Osteocyte (in vitro differentiated cells): ENCODE data around the gene CLDN15. TPM values are rescaled to one million over a fixed set of nuclear protein-coding genes. Genes with fewer than 3 reads are reported as not detected.

Experiments
- DNase-seq: peaks from one replicate; pipeline ENCODE4 v3.0.0; 2021; ENCODE audit warnings: mixed read lengths; ENCODE audit not compliant: unreplicated experiment; ENCODE audit errors: extremely low spot score
- H3K27ac Mint-ChIP-seq: one replicate; pipeline ENCODE4 v1.8.0; 2021; ENCODE audit warnings: mild to moderate bottlenecking, mixed read lengths; ENCODE audit not compliant: unreplicated experiment
- H3K27me3 Mint-ChIP-seq: one replicate; pipeline ENCODE4 v1.8.0; 2021; ENCODE audit warnings: mixed read lengths; ENCODE audit not compliant: unreplicated experiment
- H3K36me3 Mint-ChIP-seq: one replicate; pipeline ENCODE4 v1.8.0; 2021; ENCODE audit warnings: mixed read lengths; ENCODE audit not compliant: unreplicated experiment
- H3K4me1 Mint-ChIP-seq: one replicate; pipeline ENCODE4 v1.8.0; 2021; ENCODE audit warnings: mixed read lengths; ENCODE audit not compliant: unreplicated experiment
- H3K4me3 Mint-ChIP-seq: one replicate; pipeline ENCODE4 v1.8.0; 2021; ENCODE audit warnings: mild to moderate bottlenecking, moderate library complexity, mixed read lengths; ENCODE audit not compliant: unreplicated experiment
- H3K9me3 Mint-ChIP-seq: one replicate; pipeline ENCODE4 v1.8.0; 2021; ENCODE audit warnings: mixed read lengths; ENCODE audit not compliant: unreplicated experiment
- CTCF ChIP-seq: fragments of 200-600 bp; sonication (generic); IDR thresholded peaks from 2 replicates; pipeline ENCODE4 v1.5.0; 2021; ENCODE audit warnings: antibody characterized with exemption, mild to moderate bottlenecking, moderate library complexity
- total RNA-seq: library from RNA; stranded (reverse); gene quantifications from 2 replicates; pipeline ENCODE4 v1.2.1, GENCODE V29; 2021

CLDN15 gene
- total RNA-seq, 1 donor from 2014 or later: 11.4 TPM

- H3K27ac Mint-ChIP-seq: peak overlapping the region; percentile 97
- DNase-seq: no peak
- H3K4me1 Mint-ChIP-seq: peaks cover 18% of the 10 kb centered on the region
- no peaks in the 10 kb centered on the region for H3K9me3 Mint-ChIP-seq
- H3K27me3 Mint-ChIP-seq: no peaks in the 10 kb centered on the region
- no peak for TF ChIP-seq CTCF
- peak overlapping the region; percentile 98 for H3K4me3 Mint-ChIP-seq
- H3K36me3 Mint-ChIP-seq: peaks cover 12% of the 10 kb centered on the region
These were observed 6.2 kb upstream of the CLDN15 start for GRCh38 chr7:101243646-101244374.

GRCh38 chr7:101241443-101242349, 4.1 kb upstream of the CLDN15 start:
- Mint-ChIP-seq H3K27me3 (no peaks in the 10 kb centered on the region), H3K4me1 (peaks cover 18% of the 10 kb centered on the region), H3K36me3 (peaks cover 8% of the 10 kb centered on the region), H3K27ac (no peak overlapping the region), H3K4me3 (no peak overlapping the region), H3K9me3 (no peaks in the 10 kb centered on the region)
- DNase-seq: no peak
- no peak for TF ChIP-seq CTCF

- Mint-ChIP-seq H3K36me3 (peaks cover 11% of the 10 kb centered on the region), H3K27me3 (no peaks in the 10 kb centered on the region), H3K27ac (no peak overlapping the region), H3K4me1 (peaks cover 18% of the 10 kb centered on the region), H3K9me3 (no peaks in the 10 kb centered on the region), H3K4me3 (no peak overlapping the region)
- DNase-seq: no peak
- TF ChIP-seq CTCF: no peak
These were observed 3.4 kb upstream of the CLDN15 start for GRCh38 chr7:101241015-101241363.

- H3K9me3 Mint-ChIP-seq: no peaks in the 10 kb centered on the region
- peaks cover 16% of the 10 kb centered on the region for H3K4me1 Mint-ChIP-seq
- no peak for TF ChIP-seq CTCF
- H3K36me3 Mint-ChIP-seq: peaks cover 11% of the 10 kb centered on the region
- no peak overlapping the region for H3K27ac Mint-ChIP-seq
- no peak overlapping the region for H3K4me3 Mint-ChIP-seq
- no peak for DNase-seq
- H3K27me3 Mint-ChIP-seq: no peaks in the 10 kb centered on the region
These were observed 2.8 kb upstream of the CLDN15 start for GRCh38 chr7:101240226-101241014.

- Mint-ChIP-seq H3K27ac (no peak overlapping the region), H3K9me3 (no peaks in the 10 kb centered on the region), H3K4me1 (peaks cover 12% of the 10 kb centered on the region), H3K4me3 (no peak overlapping the region), H3K27me3 (no peaks in the 10 kb centered on the region), H3K36me3 (peaks cover 11% of the 10 kb centered on the region)
- no peak for TF ChIP-seq CTCF
- no peak for DNase-seq
These were observed 2.3 kb upstream of the CLDN15 start for GRCh38 chr7:101239951-101240220.
